ENCODE results near the gene NPY5R. TPM values are rescaled to one million over a fixed set of nuclear protein-coding genes. Genes with fewer than 3 reads are reported as not detected.

Gene NPY5R
- total RNA-seq, 1 donor from 2014 or later: 0.12 TPM

GRCh38 chr4:163395758-163396157 lies 52.1 kb downstream of the NPY5R start:
- Mint-ChIP-seq H3K9me3 (no peaks in the 10 kb centered on the region), H3K36me3 (ENCODE audit: low read depth) (no peaks in the 10 kb centered on the region), H3K4me1 (peaks cover 5% of the 10 kb centered on the region), H3K27me3 (ENCODE audit: low read depth) (no peaks in the 10 kb centered on the region), H3K4me3 (no peak overlapping the region), H3K27ac (ENCODE audit: unreplicated experiment) (no peak overlapping the region)
- no peak for DNase-seq (ENCODE audit: low read depth, low spot score)
- TF ChIP-seq, protein P1, sequence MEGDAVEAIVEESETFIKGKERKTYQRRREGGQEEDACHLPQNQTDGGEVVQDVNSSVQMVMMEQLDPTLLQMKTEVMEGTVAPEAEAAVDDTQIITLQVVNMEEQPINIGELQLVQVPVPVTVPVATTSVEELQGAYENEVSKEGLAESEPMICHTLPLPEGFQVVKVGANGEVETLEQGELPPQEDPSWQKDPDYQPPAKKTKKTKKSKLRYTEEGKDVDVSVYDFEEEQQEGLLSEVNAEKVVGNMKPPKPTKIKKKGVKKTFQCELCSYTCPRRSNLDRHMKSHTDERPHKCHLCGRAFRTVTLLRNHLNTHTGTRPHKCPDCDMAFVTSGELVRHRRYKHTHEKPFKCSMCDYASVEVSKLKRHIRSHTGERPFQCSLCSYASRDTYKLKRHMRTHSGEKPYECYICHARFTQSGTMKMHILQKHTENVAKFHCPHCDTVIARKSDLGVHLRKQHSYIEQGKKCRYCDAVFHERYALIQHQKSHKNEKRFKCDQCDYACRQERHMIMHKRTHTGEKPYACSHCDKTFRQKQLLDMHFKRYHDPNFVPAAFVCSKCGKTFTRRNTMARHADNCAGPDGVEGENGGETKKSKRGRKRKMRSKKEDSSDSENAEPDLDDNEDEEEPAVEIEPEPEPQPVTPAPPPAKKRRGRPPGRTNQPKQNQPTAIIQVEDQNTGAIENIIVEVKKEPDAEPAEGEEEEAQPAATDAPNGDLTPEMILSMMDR (conservative IDR thresholded peaks at IDR 0.05): no peak

GRCh38 chr4:163398238-163398637 lies 54.5 kb downstream of the NPY5R start:
- Mint-ChIP-seq H3K27me3 (ENCODE audit: low read depth) (no peaks in the 10 kb centered on the region), H3K36me3 (ENCODE audit: low read depth) (no peaks in the 10 kb centered on the region), H3K27ac (ENCODE audit: unreplicated experiment) (no peak overlapping the region), H3K4me3 (no peak overlapping the region), H3K4me1 (no peaks in the 10 kb centered on the region), H3K9me3 (no peaks in the 10 kb centered on the region)
- TF ChIP-seq, protein P1 (conservative IDR thresholded peaks at IDR 0.05): no peak
- DNase-seq (ENCODE audit: low read depth, low spot score): no peak

- TF ChIP-seq, protein P1 (conservative IDR thresholded peaks at IDR 0.05): no peak
- Mint-ChIP-seq H3K27me3 (ENCODE audit: low read depth) (no peaks in the 10 kb centered on the region), H3K36me3 (ENCODE audit: low read depth) (no peaks in the 10 kb centered on the region), H3K4me1 (no peaks in the 10 kb centered on the region), H3K4me3 (no peak overlapping the region), H3K27ac (ENCODE audit: unreplicated experiment) (no peak overlapping the region), H3K9me3 (no peaks in the 10 kb centered on the region)
- no peak for DNase-seq (ENCODE audit: low read depth, low spot score)
Measured at GRCh38 chr4:163400911-163401310, 57.2 kb downstream of the NPY5R start.

Other genes starting within 250 kb of the NPY5R start
- 26.8 and 28.4 TPM in 2 replicates for gene NAF1, start 177.0 kb upstream of the NPY5R start, total RNA-seq
- 0.41 and 0.49 TPM in 2 replicates for gene NPY1R, start 11.3 kb upstream of the NPY5R start, total RNA-seq
- not detected in 2 replicates for gene TKTL2, start 129.9 kb downstream of the NPY5R start, total RNA-seq
- 43.9 and 48.1 TPM in 2 replicates for gene TMA16, start 150.8 kb downstream of the NPY5R start, total RNA-seq